K562 (cell line): ENCODE results near the gene PPP6C. TPM values are rescaled to one million over a fixed set of nuclear protein-coding genes. Genes with fewer than 3 reads are reported as not detected.

Source experiments
- ATAC-seq: fragments of 200-7000 bp; cut with Tn5 transposase; 3 replicates; pipeline ENCODE4 v1.9.1; 2020; ENCODE audit warnings: moderate library complexity
- BruUV-seq: library from RNA; stranded (reverse); fragments of 400-500 nt; replicated peaks from 2 replicates; lab custom pipeline; 2021; lab: Mats Ljungman, UMichigan
- CTCF ChIA-PET: fragments of 300-600 bp; formaldehyde crosslinking; extraction: SDS; loops from one replicate; lab custom pipeline; 2021; ENCODE audit warnings: low intra/inter-chr PET ratio; lab: Yijun Ruan, JAX
- POLR2A ChIA-PET: fragments of 300-600, 350-650 bp; sonication (Branson Sonifier 250); formaldehyde crosslinking; extraction: SDS; loops from one replicate; lab custom pipeline; 2021; ENCODE audit warnings: antibody characterized with exemption, inconsistent platforms; lab: Yijun Ruan, JAX
- DNase-seq, 4 experiments: peaks; one replicate each; pipeline versions ENCODE4 v3.0.0 to v3.0.0-alpha.2; 2011 to 2018; ENCODE audit warnings: low spot score in 3 of 4, mixed read lengths in 3 of 4; ENCODE audit errors: extremely low read depth in 1 of 4
- FAIRE-seq: peaks from 2 replicates; lab custom pipeline; 2011; peaks lifted over from hg19 to GRCh38; lab: Jason Lieb, UNC
- H2AFZ ChIP-seq: 2 replicates; pipeline ENCODE4 v1.6.0; 2011; ENCODE audit warnings: low read depth, low read length, control low read depth, inconsistent platforms
- H3K27ac ChIP-seq: fragments of 200-600 bp; 3 replicates; pipeline ENCODE4 v1.8.0; 2011; ENCODE audit warnings: low read depth, mild to moderate bottlenecking, control low read depth, inconsistent platforms, low read length, moderate library complexity, mixed read lengths; ENCODE audit errors: extremely low read depth
- H3K27me3 ChIP-seq, 2 experiments: fragments of 300-600 bp in 1 of 2; 2 replicates in 1 of 2; 3 replicates in 1 of 2; pipeline versions ENCODE4 v1.6.0 to v1.8.0; 2011; ENCODE audit warnings: inconsistent platforms in 2 of 2, low read length in 2 of 2, mild to moderate bottlenecking in 1 of 2, mixed read lengths in 1 of 2, moderate library complexity in 1 of 2; ENCODE audit not compliant: control insufficient read depth in 2 of 2, insufficient read depth in 2 of 2
- H3K36me3 ChIP-seq: fragments of 300-600 bp; 3 replicates; pipeline ENCODE4 v1.8.0; 2011; ENCODE audit warnings: mild to moderate bottlenecking, low read length, inconsistent platforms; ENCODE audit not compliant: control insufficient read depth, insufficient read depth
- H3K4me1 ChIP-seq, 2 experiments: fragments of 200-600 bp in 1 of 2; replicated peaks in 1 of 2; 2 replicates in 1 of 2; 3 replicates in 1 of 2; pipeline versions ENCODE4 v1.5.1 to v1.8.0; 2011; ENCODE audit warnings: inconsistent platforms in 2 of 2, low read length in 2 of 2, mild to moderate bottlenecking in 1 of 2, mixed read lengths in 1 of 2, moderate library complexity in 1 of 2; ENCODE audit not compliant: control insufficient read depth in 2 of 2, insufficient read depth in 2 of 2
- H3K4me2 ChIP-seq: 2 replicates; pipeline ENCODE4 v1.6.1; 2011; ENCODE audit warnings: low read length, control low read depth, inconsistent platforms, mixed read lengths; ENCODE audit not compliant: insufficient read depth
- H3K4me3 ChIP-seq: fragments of 200-600 bp; sonication (generic), shearing (Covaris generic); 2 replicates; pipeline ENCODE4 v1.5.1; 2016; ENCODE audit warnings: control low read depth, inconsistent platforms
- H3K79me2 ChIP-seq: fragments of 200-600 bp; 3 replicates; pipeline ENCODE4 v1.8.0; 2011; ENCODE audit warnings: low read length, inconsistent platforms; ENCODE audit not compliant: control insufficient read depth, insufficient read depth
- H3K9ac ChIP-seq, 2 experiments: 2 replicates each; pipeline versions ENCODE4 v1.6.0 to v1.6.1; 2011; ENCODE audit warnings: low read depth in 2 of 2, low read length in 2 of 2, control low read depth in 1 of 2, inconsistent platforms in 1 of 2, mild to moderate bottlenecking in 1 of 2, mixed read lengths in 1 of 2; ENCODE audit not compliant: insufficient read depth in 1 of 2
- H3K9me1 ChIP-seq: one replicate; pipeline ENCODE4 v1.6.0; 2011; ENCODE audit warnings: inconsistent platforms, mild to moderate bottlenecking, low read length, moderate library complexity; ENCODE audit not compliant: control insufficient read depth, insufficient read depth
- H3K9me3 ChIP-seq: replicated peaks from 2 replicates; pipeline ENCODE4 v1.5.1; 2011; ENCODE audit warnings: low read depth, low read length, inconsistent platforms; ENCODE audit not compliant: control insufficient read depth, insufficient read depth
- H4K20me1 ChIP-seq: replicated peaks from 2 replicates; pipeline ENCODE4 v1.6.1; 2011; ENCODE audit warnings: low read length, inconsistent platforms, mixed read lengths; ENCODE audit not compliant: control insufficient read depth, insufficient read depth
- CREB1 ChIP-seq, 2 experiments: sonication (generic) in 1 of 2; formaldehyde crosslinking in 1 of 2; IDR thresholded peaks; 2 replicates each; pipeline versions ENCODE4 v1.6.1 to v1.8.0; 2012 to 2022; ENCODE audit warnings: inconsistent platforms in 1 of 2, mild to moderate bottlenecking in 1 of 2, missing genetic modification reagents in 1 of 2, moderate library complexity in 1 of 2
- DACH1 ChIP-seq: fragments of 450-650 bp; IDR thresholded peaks from 2 replicates; pipeline ENCODE4 v1.6.1; 2018; ENCODE audit not compliant: partially characterized antibody
- FOXP1 ChIP-seq: sonication (generic); formaldehyde crosslinking; IDR thresholded peaks from 2 replicates; pipeline ENCODE4 v1.8.0; 2022; ENCODE audit warnings: mild to moderate bottlenecking, missing genetic modification reagents
- LARP7 ChIP-seq: fragments of 450-650 bp; IDR thresholded peaks from 2 replicates; pipeline ENCODE4 v1.6.1; 2016
- NR2C1 ChIP-seq, 2 experiments: fragments of 450-650 bp; IDR thresholded peaks; 2 replicates each; pipeline ENCODE4 v1.6.1; 2017; ENCODE audit warnings: mild to moderate bottlenecking in 2 of 2, antibody characterized with exemption in 1 of 2, inconsistent platforms in 1 of 2, missing compliant biosample characterization in 1 of 2, missing genetic modification characterization in 1 of 2
- PHF8 ChIP-seq: fragments of 200-600 bp; sonication (generic); IDR thresholded peaks from 2 replicates; pipeline ENCODE4 v1.6.1; 2012; ENCODE audit warnings: mixed run types, mild to moderate bottlenecking, inconsistent platforms, low read length, moderate library complexity, borderline replicate concordance
- PML ChIP-seq: IDR thresholded peaks from 2 replicates; pipeline ENCODE4 v1.6.1; 2012; ENCODE audit warnings: low read length, inconsistent platforms
- RCOR1 ChIP-seq, 2 experiments: IDR thresholded peaks; 2 replicates each; pipeline ENCODE4 v1.6.1; 2012; ENCODE audit warnings: low read depth in 2 of 2, low read length in 2 of 2, borderline replicate concordance in 1 of 2, improper control_type of control experiment in 1 of 2
- ZBTB8A ChIP-seq: fragments of 450-650 bp; IDR thresholded peaks from 2 replicates; pipeline ENCODE4 v1.6.1; 2018; ENCODE audit warnings: mild to moderate bottlenecking, moderate library complexity; ENCODE audit not compliant: partially characterized antibody
- ZNF133 ChIP-seq: fragments of 250-450 bp; sonication (Bioruptor Pico); IDR thresholded peaks from 2 replicates; pipeline ENCODE4 v1.4.0; 2020; ENCODE audit warnings: mild to moderate bottlenecking
- ZNF695 ChIP-seq: fragments of 450-650 bp; formaldehyde crosslinking; IDR thresholded peaks from 2 replicates; pipeline ENCODE4 v1.4.0; 2020; ENCODE audit warnings: mild to moderate bottlenecking, moderate library complexity
- WGBS: fragments of 100-300 bp; shearing (Covaris generic); methylation state at CpG from one replicate; pipeline ENCODE4 v1.1.6; 2016; ENCODE audit warnings: low coverage, mixed read lengths; ENCODE audit not compliant: insufficient coverage; ENCODE audit errors: missing lambda C conversion rate; 5-methylcytosine and 5-hydroxymethylcytosine counted together
- in situ Hi-C: fragments of 300-500 bp; cut with MboI; formaldehyde crosslinking; loops from 4 replicates; pipeline ENCODE4 v1.15.0; 2018; ENCODE audit warnings: inconsistent platforms, mixed read lengths
- intact Hi-C: fragments of 100-400 bp; cut with micrococcal nuclease; formaldehyde crosslinking; loops from 2 replicates; pipeline ENCODE4 v1.14.2; 2022
- polyA plus RNA-seq, 8 experiments: library from polyadenylated mRNA; depleted of rRNA in 4 of 8; stranded (reverse) in 5 of 8; unstranded in 3 of 8; fragments of >200 nt; fragmentation: Nextera tagmentation in 2 of 8; fragmentation: Illumina TruSeq in 1 of 8; extraction: Ambion mirVana in 2 of 8; extraction: Trizol in 1 of 8; gene quantifications; 2 replicates each; pipeline versions ENCODE4 v1.2.1 to v1.2.3, GENCODE V29; 2011 to 2014; ENCODE audit warnings: inconsistent platforms in 1 of 8, missing spikeins in 1 of 8
- total RNA-seq, 7 experiments: library from RNA; depleted of rRNA in 6 of 7; stranded (reverse); fragments of >200 nt in 6 of 7; fragmentation: Illumina TruSeq in 2 of 7; extraction: Trizol in 2 of 7; gene quantifications; 2 replicates each; pipeline versions ENCODE4 v1.2.1 to v1.2.3, GENCODE V29; 2011 to 2021; ENCODE audit warnings: low replicate concordance in 1 of 7
- TF ChIP-seq, protein P1 (sequence below), 2 experiments: fragments of 450-650 bp; IDR thresholded peaks; 2 replicates each; pipeline ENCODE4 v1.6.1; 2016

PPP6C gene
- total and polyA plus RNA-seq, 9 of the 15 experiments (the other 6 are each of a cell fraction or from before 2014, with no cell fraction given) = 18.8 to 44.8 (median 38.3) TPM

DNA sequence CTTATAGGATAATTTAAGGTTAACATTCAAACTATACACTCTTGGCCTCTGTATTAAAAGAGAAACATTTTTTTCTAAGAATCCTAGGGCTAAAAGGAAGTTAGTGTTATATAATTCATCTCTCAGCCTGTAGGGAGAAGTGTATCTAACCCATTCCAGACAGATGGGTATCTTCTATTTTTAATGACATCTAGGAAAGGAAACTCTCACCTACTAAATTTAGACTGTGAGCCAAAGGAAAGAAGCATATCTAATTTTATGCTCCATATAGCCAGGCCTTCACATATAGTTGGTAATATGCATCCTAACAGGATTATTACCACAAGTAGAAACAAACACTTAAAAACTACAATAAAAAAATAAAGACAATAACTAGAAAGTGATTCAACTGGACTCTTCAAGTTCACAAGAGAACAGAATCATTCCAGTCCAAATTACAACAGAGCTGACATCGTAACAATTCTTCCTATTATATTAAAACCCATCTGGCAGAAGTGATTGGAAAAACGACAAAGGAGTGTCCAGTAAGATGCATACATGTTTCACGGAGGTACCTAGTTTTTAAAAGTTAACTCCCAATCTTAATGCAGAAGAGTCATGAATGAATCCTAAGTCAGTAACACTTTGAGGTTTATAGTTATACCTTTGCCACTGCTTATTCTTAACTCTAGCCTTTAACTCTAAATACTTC is 85.7 kb downstream of the PPP6C start:
- intact Hi-C loops = no loop called here
- no peak overlapping the region for H3K27ac ChIP-seq
- no peak for FAIRE-seq

GRCh38 chr9:125103021-125103420 is 86.6 kb downstream of the PPP6C start:
- H4K20me1 ChIP-seq = no peaks in the 10 kb centered on the region
- TF ChIP-seq PHF8 (no peak), DACH1 (no peak), NR2C1 (IDR thresholded peaks at IDR 0.05) (no peak), NR2C1 (tag; IDR thresholded peaks at IDR 0.05) (no peak), ZNF133 (CRISPR knock-in tag) (no peak), ZBTB8A (no peak), FOXP1 (CRISPR knock-in tag) (no peak), ZNF695 (no peak), CREB1 (IDR thresholded peaks at IDR 0.05) (no peak), CREB1 (CRISPR knock-in tag; IDR thresholded peaks at IDR 0.05) (no peak), PML (no peak)
- TF ChIP-seq, protein P1, sequence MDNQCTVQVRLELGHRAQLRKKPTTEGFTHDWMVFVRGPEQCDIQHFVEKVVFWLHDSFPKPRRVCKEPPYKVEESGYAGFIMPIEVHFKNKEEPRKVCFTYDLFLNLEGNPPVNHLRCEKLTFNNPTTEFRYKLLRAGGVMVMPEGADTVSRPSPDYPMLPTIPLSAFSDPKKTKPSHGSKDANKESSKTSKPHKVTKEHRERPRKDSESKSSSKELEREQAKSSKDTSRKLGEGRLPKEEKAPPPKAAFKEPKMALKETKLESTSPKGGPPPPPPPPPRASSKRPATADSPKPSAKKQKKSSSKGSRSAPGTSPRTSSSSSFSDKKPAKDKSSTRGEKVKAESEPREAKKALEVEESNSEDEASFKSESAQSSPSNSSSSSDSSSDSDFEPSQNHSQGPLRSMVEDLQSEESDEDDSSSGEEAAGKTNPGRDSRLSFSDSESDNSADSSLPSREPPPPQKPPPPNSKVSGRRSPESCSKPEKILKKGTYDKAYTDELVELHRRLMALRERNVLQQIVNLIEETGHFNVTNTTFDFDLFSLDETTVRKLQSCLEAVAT (IDR thresholded peaks at IDR 0.05) = no peak
- TF ChIP-seq, all 486 proteins: peak for 0
- Histone ChIP-seq H3K4me2 (no peak overlapping the region), H3K36me3 (no peaks in the 10 kb centered on the region), H3K27ac (no peak overlapping the region), H3K9me1 (no peaks in the 10 kb centered on the region), H3K79me2 (no peaks in the 10 kb centered on the region), H3K27me3 (no peaks in the 10 kb centered on the region), H3K9me3 (no peaks in the 10 kb centered on the region), H3K4me1 (no peaks in the 10 kb centered on the region), H3K9ac (no peak overlapping the region), H2AFZ (no peak overlapping the region), H3K4me3 (no peak overlapping the region)
- ChIA-PET POLR2A (no interaction called here), CTCF (interaction anchor here (0.6 kb wide), 1 partner anchor 668 kb away, joined by 3 read pairs; no protein-coding TSS in a partner anchor)
- FAIRE-seq (no peak), ATAC-seq (no peak), DNase-seq (no peak)
- WGBS = 100% methylated on average over 1 of the region's 1 CpG
- intact Hi-C loops (no loop called here), in situ Hi-C loops (no loop called here)
- BruUV-seq = no TSS peak

More for the DNA sequence above, 85.7 kb downstream of the PPP6C start:
- H3K79me2 ChIP-seq = no peaks in the 10 kb centered on the region
- H3K9ac ChIP-seq = no peak overlapping the region
- no peaks in the 10 kb centered on the region for H3K36me3 ChIP-seq
- H3K9me1 ChIP-seq = no peaks in the 10 kb centered on the region
- no peaks in the 10 kb centered on the region for H3K9me3 ChIP-seq
- H3K27me3 ChIP-seq = no peaks in the 10 kb centered on the region
- ChIA-PET POLR2A (no interaction called here), CTCF (no interaction called here)
- TF ChIP-seq RCOR1 (IDR thresholded peaks at IDR 0.05; ENCODE audit: borderline replicate concordance in 1 of 2, low read depth in 2 of 2, low read length in 2 of 2) (no peak), LARP7 (no peak)
- no peak overlapping the region for H3K4me2 ChIP-seq
- no peak for DNase-seq
- in situ Hi-C loops = no loop called here
- no peak for ATAC-seq
- no TSS peak for BruUV-seq
- no peaks in the 10 kb centered on the region for H4K20me1 ChIP-seq
- no peaks in the 10 kb centered on the region for H3K4me1 ChIP-seq
- no peak overlapping the region for H3K4me3 ChIP-seq
- WGBS = 57% methylated on average over 3 of the region's 3 CpGs
- H2AFZ ChIP-seq = no peak overlapping the region
